ENCODE data around the gene NPFF.

DNA sequence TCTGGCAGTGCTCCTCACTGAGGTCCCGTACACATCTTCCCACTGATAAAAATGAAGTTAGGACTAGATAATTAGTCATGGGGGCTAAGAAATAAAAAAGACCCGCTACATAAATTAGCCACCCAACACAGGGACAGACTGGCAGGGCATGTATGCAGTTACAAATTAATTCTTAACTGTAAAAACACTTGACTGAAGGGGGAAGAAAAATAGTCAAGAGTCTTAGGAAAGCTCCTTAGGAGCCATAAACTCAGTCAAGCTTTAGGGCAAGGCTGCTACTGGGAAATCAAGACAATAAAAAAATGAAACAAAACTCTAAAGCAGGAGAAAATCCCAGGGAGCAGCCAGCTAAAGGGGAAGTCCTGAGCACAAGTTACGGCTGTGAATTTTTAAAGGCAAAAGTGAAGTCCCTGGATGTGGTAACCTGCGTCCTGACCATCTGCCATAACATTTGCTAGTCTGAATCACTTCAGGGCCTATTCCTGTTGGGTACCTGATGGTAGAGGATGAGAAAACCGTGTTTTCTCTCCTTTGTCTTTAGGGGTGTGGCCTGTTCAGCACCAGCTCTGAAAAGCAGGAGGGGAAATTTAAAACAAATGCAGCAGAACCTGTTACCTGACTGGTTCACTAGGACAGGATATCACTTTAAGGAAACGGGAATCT lies 7.5 kb upstream of the NPFF start:
- TF ChIP-seq, protein P1, sequence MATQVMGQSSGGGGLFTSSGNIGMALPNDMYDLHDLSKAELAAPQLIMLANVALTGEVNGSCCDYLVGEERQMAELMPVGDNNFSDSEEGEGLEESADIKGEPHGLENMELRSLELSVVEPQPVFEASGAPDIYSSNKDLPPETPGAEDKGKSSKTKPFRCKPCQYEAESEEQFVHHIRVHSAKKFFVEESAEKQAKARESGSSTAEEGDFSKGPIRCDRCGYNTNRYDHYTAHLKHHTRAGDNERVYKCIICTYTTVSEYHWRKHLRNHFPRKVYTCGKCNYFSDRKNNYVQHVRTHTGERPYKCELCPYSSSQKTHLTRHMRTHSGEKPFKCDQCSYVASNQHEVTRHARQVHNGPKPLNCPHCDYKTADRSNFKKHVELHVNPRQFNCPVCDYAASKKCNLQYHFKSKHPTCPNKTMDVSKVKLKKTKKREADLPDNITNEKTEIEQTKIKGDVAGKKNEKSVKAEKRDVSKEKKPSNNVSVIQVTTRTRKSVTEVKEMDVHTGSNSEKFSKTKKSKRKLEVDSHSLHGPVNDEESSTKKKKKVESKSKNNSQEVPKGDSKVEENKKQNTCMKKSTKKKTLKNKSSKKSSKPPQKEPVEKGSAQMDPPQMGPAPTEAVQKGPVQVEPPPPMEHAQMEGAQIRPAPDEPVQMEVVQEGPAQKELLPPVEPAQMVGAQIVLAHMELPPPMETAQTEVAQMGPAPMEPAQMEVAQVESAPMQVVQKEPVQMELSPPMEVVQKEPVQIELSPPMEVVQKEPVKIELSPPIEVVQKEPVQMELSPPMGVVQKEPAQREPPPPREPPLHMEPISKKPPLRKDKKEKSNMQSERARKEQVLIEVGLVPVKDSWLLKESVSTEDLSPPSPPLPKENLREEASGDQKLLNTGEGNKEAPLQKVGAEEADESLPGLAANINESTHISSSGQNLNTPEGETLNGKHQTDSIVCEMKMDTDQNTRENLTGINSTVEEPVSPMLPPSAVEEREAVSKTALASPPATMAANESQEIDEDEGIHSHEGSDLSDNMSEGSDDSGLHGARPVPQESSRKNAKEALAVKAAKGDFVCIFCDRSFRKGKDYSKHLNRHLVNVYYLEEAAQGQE (IDR thresholded peaks at IDR 0.05) = no peak
- no peak for TF ChIP-seq RAD21 (IDR thresholded peaks at IDR 0.05)
- TF ChIP-seq, protein P2, sequence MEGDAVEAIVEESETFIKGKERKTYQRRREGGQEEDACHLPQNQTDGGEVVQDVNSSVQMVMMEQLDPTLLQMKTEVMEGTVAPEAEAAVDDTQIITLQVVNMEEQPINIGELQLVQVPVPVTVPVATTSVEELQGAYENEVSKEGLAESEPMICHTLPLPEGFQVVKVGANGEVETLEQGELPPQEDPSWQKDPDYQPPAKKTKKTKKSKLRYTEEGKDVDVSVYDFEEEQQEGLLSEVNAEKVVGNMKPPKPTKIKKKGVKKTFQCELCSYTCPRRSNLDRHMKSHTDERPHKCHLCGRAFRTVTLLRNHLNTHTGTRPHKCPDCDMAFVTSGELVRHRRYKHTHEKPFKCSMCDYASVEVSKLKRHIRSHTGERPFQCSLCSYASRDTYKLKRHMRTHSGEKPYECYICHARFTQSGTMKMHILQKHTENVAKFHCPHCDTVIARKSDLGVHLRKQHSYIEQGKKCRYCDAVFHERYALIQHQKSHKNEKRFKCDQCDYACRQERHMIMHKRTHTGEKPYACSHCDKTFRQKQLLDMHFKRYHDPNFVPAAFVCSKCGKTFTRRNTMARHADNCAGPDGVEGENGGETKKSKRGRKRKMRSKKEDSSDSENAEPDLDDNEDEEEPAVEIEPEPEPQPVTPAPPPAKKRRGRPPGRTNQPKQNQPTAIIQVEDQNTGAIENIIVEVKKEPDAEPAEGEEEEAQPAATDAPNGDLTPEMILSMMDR (IDR thresholded peaks at IDR 0.05; ENCODE audit: low read depth, low read length, missing input control) = no peak
- no peak for TF ChIP-seq TAF1 (conservative IDR thresholded peaks at IDR 0.05)
- TF ChIP-seq GABPA (IDR thresholded peaks at IDR 0.05 in 1 of 2, conservative IDR thresholded peaks at IDR 0.05 in 1 of 2) = no peak
- TF ChIP-seq, protein P3, sequence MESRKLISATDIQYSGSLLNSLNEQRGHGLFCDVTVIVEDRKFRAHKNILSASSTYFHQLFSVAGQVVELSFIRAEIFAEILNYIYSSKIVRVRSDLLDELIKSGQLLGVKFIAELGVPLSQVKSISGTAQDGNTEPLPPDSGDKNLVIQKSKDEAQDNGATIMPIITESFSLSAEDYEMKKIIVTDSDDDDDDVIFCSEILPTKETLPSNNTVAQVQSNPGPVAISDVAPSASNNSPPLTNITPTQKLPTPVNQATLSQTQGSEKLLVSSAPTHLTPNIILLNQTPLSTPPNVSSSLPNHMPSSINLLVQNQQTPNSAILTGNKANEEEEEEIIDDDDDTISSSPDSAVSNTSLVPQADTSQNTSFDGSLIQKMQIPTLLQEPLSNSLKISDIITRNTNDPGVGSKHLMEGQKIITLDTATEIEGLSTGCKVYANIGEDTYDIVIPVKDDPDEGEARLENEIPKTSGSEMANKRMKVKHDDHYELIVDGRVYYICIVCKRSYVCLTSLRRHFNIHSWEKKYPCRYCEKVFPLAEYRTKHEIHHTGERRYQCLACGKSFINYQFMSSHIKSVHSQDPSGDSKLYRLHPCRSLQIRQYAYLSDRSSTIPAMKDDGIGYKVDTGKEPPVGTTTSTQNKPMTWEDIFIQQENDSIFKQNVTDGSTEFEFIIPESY (IDR thresholded peaks at IDR 0.05) = no peak
- TF ChIP-seq, protein P4, sequence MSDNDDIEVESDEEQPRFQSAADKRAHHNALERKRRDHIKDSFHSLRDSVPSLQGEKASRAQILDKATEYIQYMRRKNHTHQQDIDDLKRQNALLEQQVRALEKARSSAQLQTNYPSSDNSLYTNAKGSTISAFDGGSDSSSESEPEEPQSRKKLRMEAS (IDR thresholded peaks at IDR 0.05) = no peak
- no peak for TF ChIP-seq NR2F2 (IDR thresholded peaks at IDR 0.05)

All from liver (tissue), 3 donors.